ENCODE results near the gene TMPRSS2. TPM values are rescaled to one million over a fixed set of nuclear protein-coding genes. Genes with fewer than 3 reads are reported as not detected.

The TMPRSS2 gene
- total RNA-seq, 2 experiments from 2014 or later, result not detected

- no peak overlapping the region for H3K4me3 ChIP-seq (ENCODE audit: low read length)
- H3K4me1 ChIP-seq (ENCODE audit: insufficient read depth, low read length), result peaks cover 14% of the 10 kb centered on the region
- ATAC-seq (ENCODE audit: poor library complexity) (no peak), DNase-seq (no peak)
- Mint-ChIP-seq H3K4me1 (ENCODE audit: low read depth) (peaks cover 8% of the 10 kb centered on the region), H3K27me3 (peaks cover 12% of the 10 kb centered on the region), H3K4me3 (no peak overlapping the region), H3K9me3 (no peaks in the 10 kb centered on the region), H3K36me3 (ENCODE audit: low read depth) (no peaks in the 10 kb centered on the region), H3K27ac (no peak overlapping the region)
- no peaks in the 10 kb centered on the region for H3K36me3 ChIP-seq (ENCODE audit: insufficient read depth, low read length)
- TF ChIP-seq, protein P1, sequence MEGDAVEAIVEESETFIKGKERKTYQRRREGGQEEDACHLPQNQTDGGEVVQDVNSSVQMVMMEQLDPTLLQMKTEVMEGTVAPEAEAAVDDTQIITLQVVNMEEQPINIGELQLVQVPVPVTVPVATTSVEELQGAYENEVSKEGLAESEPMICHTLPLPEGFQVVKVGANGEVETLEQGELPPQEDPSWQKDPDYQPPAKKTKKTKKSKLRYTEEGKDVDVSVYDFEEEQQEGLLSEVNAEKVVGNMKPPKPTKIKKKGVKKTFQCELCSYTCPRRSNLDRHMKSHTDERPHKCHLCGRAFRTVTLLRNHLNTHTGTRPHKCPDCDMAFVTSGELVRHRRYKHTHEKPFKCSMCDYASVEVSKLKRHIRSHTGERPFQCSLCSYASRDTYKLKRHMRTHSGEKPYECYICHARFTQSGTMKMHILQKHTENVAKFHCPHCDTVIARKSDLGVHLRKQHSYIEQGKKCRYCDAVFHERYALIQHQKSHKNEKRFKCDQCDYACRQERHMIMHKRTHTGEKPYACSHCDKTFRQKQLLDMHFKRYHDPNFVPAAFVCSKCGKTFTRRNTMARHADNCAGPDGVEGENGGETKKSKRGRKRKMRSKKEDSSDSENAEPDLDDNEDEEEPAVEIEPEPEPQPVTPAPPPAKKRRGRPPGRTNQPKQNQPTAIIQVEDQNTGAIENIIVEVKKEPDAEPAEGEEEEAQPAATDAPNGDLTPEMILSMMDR (IDR thresholded peaks at IDR 0.05), result no peak
- intact Hi-C loops (cut with DNase I, micrococcal nuclease), result no loop called here
- H3K27ac ChIP-seq (ENCODE audit: low read depth in 1 of 2, low read length in 2 of 2), result no peak overlapping the region
- peaks cover 0 to 3% of the 10 kb centered on the region in 2 experiments for H3K9me3 ChIP-seq (ENCODE audit: control insufficient read depth in 1 of 2, insufficient read depth in 1 of 2, low read length in 2 of 2)
- ChIA-PET CTCF (interaction anchor here (0.8 to 1.2 kb wide), 2 partner anchors 17 to 26 kb away, joined by 3 read pairs; no protein-coding TSS in a partner anchor), POLR2A (no interaction called here)
- peaks cover 0 to 10% of the 10 kb centered on the region in 2 experiments for H3K27me3 ChIP-seq (ENCODE audit: control insufficient read depth in 1 of 2, insufficient read depth in 2 of 2, low read length in 2 of 2)
These were observed 12.8 kb upstream of the TMPRSS2 start for GRCh38 chr21:41520560-41521442.

DNA sequence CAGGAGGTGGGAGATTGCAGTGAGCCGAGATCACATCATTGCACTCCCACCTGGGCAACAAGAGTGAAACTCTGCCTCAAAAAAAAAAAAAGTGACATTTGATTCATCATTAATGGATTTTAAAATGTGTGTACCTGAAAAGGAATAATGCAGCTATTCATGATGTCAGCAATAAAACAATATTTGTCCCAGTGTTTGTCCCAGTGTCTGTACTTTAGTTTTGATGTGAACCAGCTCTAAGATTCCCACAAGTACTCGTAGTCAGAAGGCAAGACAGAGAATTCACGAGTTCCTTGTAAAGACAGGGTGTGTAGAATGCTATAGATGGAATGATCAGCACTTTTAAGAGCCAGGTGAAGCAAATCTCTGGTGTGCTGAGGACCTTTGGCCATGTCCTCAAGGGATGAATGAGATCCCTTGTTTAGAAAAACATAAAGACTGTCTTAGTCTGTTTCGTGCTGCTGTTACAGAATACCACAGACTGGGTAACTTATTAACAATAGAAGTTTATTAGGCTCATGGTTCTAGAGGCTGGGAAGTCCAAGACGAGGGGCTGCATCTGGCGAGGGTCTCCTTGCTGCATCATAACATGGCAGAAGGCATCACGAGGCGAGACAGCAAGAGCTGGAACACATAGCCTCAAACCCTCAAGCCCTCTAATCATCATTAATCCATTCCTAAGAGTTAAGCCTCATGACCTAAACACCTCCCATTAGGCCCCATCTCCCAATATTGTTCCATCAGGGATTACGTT, 12.0 kb upstream of the TMPRSS2 start:
- Mint-ChIP-seq H3K36me3 (ENCODE audit: low read depth) (no peaks in the 10 kb centered on the region), H3K27me3 (peaks cover 12% of the 10 kb centered on the region), H3K27ac (no peak overlapping the region), H3K4me1 (ENCODE audit: low read depth) (peaks cover 8% of the 10 kb centered on the region), H3K4me3 (no peak overlapping the region), H3K9me3 (no peaks in the 10 kb centered on the region)
- Histone ChIP-seq H3K36me3 (ENCODE audit: insufficient read depth, low read length) (no peaks in the 10 kb centered on the region), H3K9me3 (ENCODE audit: control insufficient read depth in 1 of 2, insufficient read depth in 1 of 2, low read length in 2 of 2) (peaks cover 0 to 3% of the 10 kb centered on the region in 2 experiments), H3K4me3 (ENCODE audit: low read length) (no peak overlapping the region), H3K27ac (ENCODE audit: low read depth in 1 of 2, low read length in 2 of 2) (no peak overlapping the region), H3K4me1 (ENCODE audit: insufficient read depth, low read length) (peaks cover 14% of the 10 kb centered on the region), H3K27me3 (ENCODE audit: control insufficient read depth in 1 of 2, insufficient read depth in 2 of 2, low read length in 2 of 2) (peaks cover 0 to 8% of the 10 kb centered on the region in 2 experiments)
- DNase-seq, result no peak
- TF ChIP-seq, protein P1 (IDR thresholded peaks at IDR 0.05), result no peak
- POLR2A ChIA-PET, result no interaction called here
- ATAC-seq (ENCODE audit: poor library complexity), result no peak
- intact Hi-C loops (cut with DNase I, micrococcal nuclease), result no loop called here
- CTCF ChIA-PET, result interaction anchor here (0.8 to 1.2 kb wide), 2 partner anchors 16 to 26 kb away, joined by 3 read pairs; no protein-coding TSS in a partner anchor

GRCh38 chr21:41518757-41519156, 10.8 kb upstream of the TMPRSS2 start:
- Mint-ChIP-seq H3K4me3 (no peak overlapping the region), H3K36me3 (ENCODE audit: low read depth) (no peaks in the 10 kb centered on the region), H3K9me3 (no peaks in the 10 kb centered on the region), H3K4me1 (ENCODE audit: low read depth) (peaks cover 8% of the 10 kb centered on the region), H3K27me3 (peaks cover 11% of the 10 kb centered on the region), H3K27ac (no peak overlapping the region)
- Histone ChIP-seq H3K4me3 (ENCODE audit: low read length) (no peak overlapping the region), H3K27me3 (ENCODE audit: control insufficient read depth in 1 of 2, insufficient read depth in 2 of 2, low read length in 2 of 2) (peaks cover 0 to 4% of the 10 kb centered on the region in 2 experiments), H3K36me3 (ENCODE audit: insufficient read depth, low read length) (no peaks in the 10 kb centered on the region), H3K4me1 (ENCODE audit: insufficient read depth, low read length) (peaks cover 14% of the 10 kb centered on the region), H3K9me3 (ENCODE audit: control insufficient read depth in 1 of 2, insufficient read depth in 1 of 2, low read length in 2 of 2) (peaks cover 0 to 3% of the 10 kb centered on the region in 2 experiments), H3K27ac (ENCODE audit: low read depth in 1 of 2, low read length in 2 of 2) (no peak overlapping the region)
- CTCF ChIA-PET, result no interaction called here
- DNase-seq (no peak), ATAC-seq (ENCODE audit: poor library complexity) (no peak)
- TF ChIP-seq, protein P1 (IDR thresholded peaks at IDR 0.05), result no peak
- POLR2A ChIA-PET, result no interaction called here
- intact Hi-C loops (cut with DNase I, micrococcal nuclease), result no loop called here

Data from CD4-positive, alpha-beta T cell (primary cell).